ENCODE data around the gene EME1. TPM values are rescaled to one million over a fixed set of nuclear protein-coding genes. Genes with fewer than 3 reads are reported as not detected.

EME1 gene
- polyA plus RNA-seq, 1 of the 3 experiments (the other 2 are of a cell fraction), result 16.9 TPM

- TF ChIP-seq SIN3A (IDR thresholded peaks at IDR 0.05; ENCODE audit: borderline replicate concordance, low read depth, low read length) (0 out of 2 replicates have a peak, but pooled peaks have one; percentile 12), TAF1 (IDR thresholded peaks at IDR 0.05; ENCODE audit: borderline replicate concordance, low read depth, low read length) (0 out of 2 replicates have a peak, but pooled peaks have one; percentile 24)
- TF ChIP-seq, protein P1, sequence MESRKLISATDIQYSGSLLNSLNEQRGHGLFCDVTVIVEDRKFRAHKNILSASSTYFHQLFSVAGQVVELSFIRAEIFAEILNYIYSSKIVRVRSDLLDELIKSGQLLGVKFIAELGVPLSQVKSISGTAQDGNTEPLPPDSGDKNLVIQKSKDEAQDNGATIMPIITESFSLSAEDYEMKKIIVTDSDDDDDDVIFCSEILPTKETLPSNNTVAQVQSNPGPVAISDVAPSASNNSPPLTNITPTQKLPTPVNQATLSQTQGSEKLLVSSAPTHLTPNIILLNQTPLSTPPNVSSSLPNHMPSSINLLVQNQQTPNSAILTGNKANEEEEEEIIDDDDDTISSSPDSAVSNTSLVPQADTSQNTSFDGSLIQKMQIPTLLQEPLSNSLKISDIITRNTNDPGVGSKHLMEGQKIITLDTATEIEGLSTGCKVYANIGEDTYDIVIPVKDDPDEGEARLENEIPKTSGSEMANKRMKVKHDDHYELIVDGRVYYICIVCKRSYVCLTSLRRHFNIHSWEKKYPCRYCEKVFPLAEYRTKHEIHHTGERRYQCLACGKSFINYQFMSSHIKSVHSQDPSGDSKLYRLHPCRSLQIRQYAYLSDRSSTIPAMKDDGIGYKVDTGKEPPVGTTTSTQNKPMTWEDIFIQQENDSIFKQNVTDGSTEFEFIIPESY (IDR thresholded peaks at IDR 0.05; ENCODE audit: borderline replicate concordance, low read depth), result no peak
- 0 out of 2 replicates have a peak, but pooled peaks cover under 1% of the 10 kb centered on the region for H4K20me1 ChIP-seq (ENCODE audit: insufficient read depth)
Measured at GRCh38 chr17:50346313-50347116, 26.5 kb upstream of the EME1 start.

DNA sequence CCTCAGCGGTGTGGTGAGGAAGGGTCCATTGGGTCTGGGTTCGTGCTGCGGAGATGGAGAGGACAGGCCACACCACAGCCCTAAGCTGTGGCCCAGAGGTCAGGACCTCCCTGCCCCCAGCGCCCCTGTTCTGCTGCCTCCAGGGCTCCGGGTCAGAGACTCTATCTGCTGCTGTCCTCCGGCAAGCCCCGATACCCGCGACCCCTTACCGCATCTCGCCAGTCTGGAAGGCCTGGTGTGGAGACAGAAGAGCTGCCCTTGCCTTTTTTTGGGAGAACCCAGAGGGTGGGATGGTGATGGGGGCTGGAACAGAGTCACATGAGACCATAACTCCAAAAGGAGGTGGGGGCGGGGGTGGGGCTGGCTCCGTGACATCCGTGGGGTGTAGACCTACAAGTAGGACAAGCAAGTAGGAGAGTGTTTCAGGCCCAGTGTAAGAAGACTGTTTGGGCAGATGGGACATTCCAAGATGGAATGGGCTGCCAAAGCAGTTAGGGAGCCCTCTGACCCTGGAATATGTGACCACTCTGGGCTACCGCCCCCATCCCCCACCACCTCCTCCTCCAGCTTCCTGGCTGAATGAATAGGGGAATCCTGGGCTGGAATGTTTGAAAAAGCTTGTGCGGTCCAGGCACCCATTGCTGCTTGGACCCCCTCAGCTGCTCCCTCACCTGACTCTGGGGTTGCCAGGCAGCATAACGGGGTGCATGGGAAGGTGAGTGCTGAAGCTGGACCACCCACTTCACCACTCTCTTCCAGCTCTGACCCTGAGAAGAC, 25.7 kb upstream of the EME1 start:
- H3K9ac ChIP-seq, result peak overlapping the region; percentile 89
- POLR2A ChIA-PET, result interaction anchor here (0.6 to 3.0 kb wide), 6 partner anchors 11 to 186 kb away, joined by 3 to 18 read pairs (median 4); no protein-coding TSS in a partner anchor
- no peak for DNase-seq
- peaks cover 0 to 3% of the 10 kb centered on the region in 2 experiments for H3K36me3 ChIP-seq (replicated peaks in 1 of 2; ENCODE audit: control insufficient read depth in 1 of 2, insufficient read depth in 2 of 2, low read length in 1 of 2)
- 78% methylated on average over 16 of the region's 17 CpGs for WGBS (ENCODE audit: low lambda C conversion rate)
- peaks cover 60% of the 10 kb centered on the region for H3K79me2 ChIP-seq (ENCODE audit: insufficient read depth)
- CTCF ChIA-PET, result interaction anchor here (0.7 to 4.5 kb wide), 9 partner anchors 15 to 178 kb away, joined by 3 to 56 read pairs (median 6); partner anchors contain the start of gene LRRC59
- peak overlapping the region; percentile 99 for H3K4me2 ChIP-seq
- H3K4me1 ChIP-seq (ENCODE audit: control insufficient read depth in 1 of 2, insufficient read depth in 2 of 2, low read depth in 1 of 2, low read length in 1 of 2), result peaks cover 11 to 26% of the 10 kb centered on the region in 2 experiments; a peak in 3 of 4 replicates
- no peaks in the 10 kb centered on the region for H3K27me3 ChIP-seq (ENCODE audit: insufficient read depth)
- no peak overlapping the region for H2AFZ ChIP-seq (ENCODE audit: low read depth)
- peaks cover 8% of the 10 kb centered on the region; the same call in 1 of the 2 replicates for H4K20me1 ChIP-seq (ENCODE audit: insufficient read depth)
- H3F3A ChIP-seq (replicated peaks; ENCODE audit: insufficient read depth), result peaks cover 9% of the 10 kb centered on the region
- peak overlapping the region in 1 of 2 experiments; percentile 36; a peak in 2 of 4 replicates for H3K27ac ChIP-seq (ENCODE audit: low read depth in 2 of 2, low read length in 1 of 2)
- peak overlapping the region; percentile 75 to 84 for H3K4me3 ChIP-seq (ENCODE audit: low read depth in 2 of 2, low read length in 1 of 2)
- no peaks in the 10 kb centered on the region for H3K9me2 ChIP-seq
- H3K9me3 ChIP-seq, result no peaks in the 10 kb centered on the region
- no peak for TF ChIP-seq JUND (IDR thresholded peaks at IDR 0.05)
- TF ChIP-seq FOXM1 (IDR thresholded peaks at IDR 0.05; ENCODE audit: low read depth), result no peak
- no peak for TF ChIP-seq TCF12 (IDR thresholded peaks at IDR 0.05)
- TF ChIP-seq MXI1 (IDR thresholded peaks at IDR 0.05; ENCODE audit: low read depth, low read length), result no peak
- TF ChIP-seq FOSL2 (IDR thresholded peaks at IDR 0.05; ENCODE audit: borderline replicate concordance, low read depth), result no peak
- TF ChIP-seq, protein P2, sequence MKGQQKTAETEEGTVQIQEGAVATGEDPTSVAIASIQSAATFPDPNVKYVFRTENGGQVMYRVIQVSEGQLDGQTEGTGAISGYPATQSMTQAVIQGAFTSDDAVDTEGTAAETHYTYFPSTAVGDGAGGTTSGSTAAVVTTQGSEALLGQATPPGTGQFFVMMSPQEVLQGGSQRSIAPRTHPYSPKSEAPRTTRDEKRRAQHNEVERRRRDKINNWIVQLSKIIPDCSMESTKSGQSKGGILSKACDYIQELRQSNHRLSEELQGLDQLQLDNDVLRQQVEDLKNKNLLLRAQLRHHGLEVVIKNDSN (IDR thresholded peaks at IDR 0.05; ENCODE audit: borderline replicate concordance, low read depth), result no peak
- TF ChIP-seq TEAD4 (IDR thresholded peaks at IDR 0.05; ENCODE audit: borderline replicate concordance, insufficient read depth), result no peak
- no peak for TF ChIP-seq CHD2 (IDR thresholded peaks at IDR 0.05; ENCODE audit: low read length, partially characterized antibody)
- TF ChIP-seq TAF1 (IDR thresholded peaks at IDR 0.05; ENCODE audit: borderline replicate concordance, low read depth, low read length), result no peak
- TF ChIP-seq NFIC (IDR thresholded peaks at IDR 0.05; ENCODE audit: borderline replicate concordance), result no peak
- no peak for TF ChIP-seq MEF2A (IDR thresholded peaks at IDR 0.05; ENCODE audit: borderline replicate concordance, low read depth)
- TF ChIP-seq EZH2phosphoT487 (IDR thresholded peaks at IDR 0.05; ENCODE audit: borderline replicate concordance, low read depth), result no peak
- no peak for TF ChIP-seq SMC3 (IDR thresholded peaks at IDR 0.05; ENCODE audit: low read depth, low read length)
- TF ChIP-seq RXRA (IDR thresholded peaks at IDR 0.05; ENCODE audit: borderline replicate concordance, low read depth), result no peak
- TF ChIP-seq CTCF (IDR thresholded peaks at IDR 0.05), result no peak
- TF ChIP-seq NRF1 (IDR thresholded peaks at IDR 0.05; ENCODE audit: low read depth, low read length), result no peak

More at GRCh38 chr17:50346313-50347116, 26.5 kb upstream of the EME1 start:
- H3K4me2 ChIP-seq, result peak overlapping the region; percentile 99
- H3K9me2 ChIP-seq, result no peaks in the 10 kb centered on the region
- peaks cover 53% of the 10 kb centered on the region for H3K79me2 ChIP-seq (ENCODE audit: insufficient read depth)
- H3K9ac ChIP-seq, result peak overlapping the region; percentile 89
- H3F3A ChIP-seq (replicated peaks; ENCODE audit: insufficient read depth), result peaks cover 9% of the 10 kb centered on the region
- no peaks in the 10 kb centered on the region for H3K27me3 ChIP-seq (ENCODE audit: insufficient read depth)
- ChIA-PET POLR2A (interaction anchor here (0.6 to 3.0 kb wide), 7 partner anchors 8 to 277 kb away, joined by 3 to 18 read pairs (median 5); no protein-coding TSS in a partner anchor), CTCF (interaction anchor here (0.7 to 4.5 kb wide), 11 partner anchors 10 to 178 kb away, joined by 3 to 56 read pairs (median 6); partner anchors contain the start of gene LRRC59)
- H3K4me1 ChIP-seq (ENCODE audit: control insufficient read depth in 1 of 2, insufficient read depth in 2 of 2, low read depth in 1 of 2, low read length in 1 of 2), result peaks cover 11 to 20% of the 10 kb centered on the region in 2 experiments; a peak in 3 of 4 replicates
- WGBS (ENCODE audit: low lambda C conversion rate), result 3% methylated on average over 29 of the region's 57 CpGs
- H3K27ac ChIP-seq (ENCODE audit: low read depth in 2 of 2, low read length in 1 of 2), result peak overlapping the region; percentile 36 to 83
- H2AFZ ChIP-seq (ENCODE audit: low read depth), result peak overlapping the region; percentile 39; the same call in 1 of the 2 replicates
- no peaks in the 10 kb centered on the region for H3K36me3 ChIP-seq (replicated peaks in 1 of 2; ENCODE audit: control insufficient read depth in 1 of 2, insufficient read depth in 2 of 2, low read length in 1 of 2)
- no peaks in the 10 kb centered on the region for H3K9me3 ChIP-seq
- H3K4me3 ChIP-seq (ENCODE audit: low read depth in 2 of 2, low read length in 1 of 2), result peak overlapping the region; percentile 75 to 84
- DNase-seq, result peak; percentile 93
